Smooth muscle cell (in vitro differentiated cells): ENCODE results near the gene TCHHL1. TPM values are rescaled to one million over a fixed set of nuclear protein-coding genes. Genes with fewer than 3 reads are reported as not detected.

Source experiments
- DNase-seq: peaks from one replicate; lab custom pipeline; 2025; ENCODE audit not compliant: unreplicated experiment; lab: John Stamatoyannopoulos, UW
- H2AFZ ChIP-seq: fragments of 200-600 bp; sonication (generic); 2 replicates; pipeline ENCODE4 v1.6.0; 2016; ENCODE audit warnings: antibody characterized with exemption, low read depth, mild to moderate bottlenecking
- H3F3A ChIP-seq: fragments of 200-600 bp; sonication (generic); 2 replicates; pipeline ENCODE4 v1.6.0; 2017; ENCODE audit warnings: antibody characterized with exemption, low read depth
- H3K27ac ChIP-seq: fragments of 200-600 bp; sonication (generic); 2 replicates; pipeline ENCODE4 v1.5.1; 2016; ENCODE audit warnings: low read depth, mild to moderate bottlenecking
- H3K27me3 ChIP-seq: fragments of 200-600 bp; sonication (generic); 2 replicates; pipeline ENCODE4 v1.6.1; 2016; ENCODE audit warnings: low read depth, mild to moderate bottlenecking
- H3K36me3 ChIP-seq: fragments of 200-600 bp; sonication (generic); 2 replicates; pipeline ENCODE4 v1.5.1; 2016; ENCODE audit warnings: low read depth
- H3K4me1 ChIP-seq: fragments of 200-600 bp; sonication (generic); 2 replicates; pipeline ENCODE4 v1.5.1; 2016; ENCODE audit warnings: low read depth
- H3K4me2 ChIP-seq: fragments of 200-600 bp; sonication (generic); 2 replicates; pipeline ENCODE4 v1.6.0; 2016; ENCODE audit warnings: mild to moderate bottlenecking
- H3K4me3 ChIP-seq: fragments of 200-600 bp; sonication (generic); 2 replicates; pipeline ENCODE4 v1.5.1; 2016; ENCODE audit warnings: mild to moderate bottlenecking
- H3K79me2 ChIP-seq: fragments of 200-600 bp; sonication (generic); 2 replicates; pipeline ENCODE4 v1.6.0; 2016; ENCODE audit warnings: low read depth, mild to moderate bottlenecking
- H3K9ac ChIP-seq: fragments of 200-600 bp; sonication (generic); 2 replicates; pipeline ENCODE4 v1.6.0; 2016; ENCODE audit warnings: low read depth
- H3K9me3 ChIP-seq: fragments of 200-600 bp; sonication (generic); replicated peaks from 2 replicates; pipeline ENCODE4 v1.5.1; 2016; ENCODE audit warnings: low read depth
- H4K20me1 ChIP-seq: fragments of 200-600 bp; sonication (generic); 2 replicates; pipeline ENCODE4 v1.6.0; 2016; ENCODE audit warnings: low read depth
- WGBS: methylation state at CpG from one replicate; pipeline ENCODE4 v1.1.7; 2016; ENCODE audit warnings: low lambda C conversion rate; 5-methylcytosine and 5-hydroxymethylcytosine counted together
- polyA plus RNA-seq: library from polyadenylated mRNA; unstranded; fragments of >200 nt; fragmentation: Nextera tagmentation; extraction: Ambion mirVana; gene quantifications from 2 replicates; pipeline ENCODE4 v1.2.1, GENCODE V29; 2016
- total RNA-seq: library from RNA; depleted of rRNA; stranded (reverse); fragments of >200 nt; gene quantifications from 2 replicates; pipeline ENCODE4 v1.2.3, GENCODE V29; 2014
- TF ChIP-seq, protein P1 (sequence below): fragments of 200-600 bp; sonication (generic); IDR thresholded peaks from 2 replicates; pipeline ENCODE4 v1.5.1; 2017; ENCODE audit warnings: borderline replicate concordance, mild to moderate bottlenecking, antibody characterized with exemption; ENCODE audit not compliant: insufficient read depth, poor library complexity, severe bottlenecking

TCHHL1 gene
- total and polyA plus RNA-seq, 2 experiments from 2014 or later, result not detected

DNA sequence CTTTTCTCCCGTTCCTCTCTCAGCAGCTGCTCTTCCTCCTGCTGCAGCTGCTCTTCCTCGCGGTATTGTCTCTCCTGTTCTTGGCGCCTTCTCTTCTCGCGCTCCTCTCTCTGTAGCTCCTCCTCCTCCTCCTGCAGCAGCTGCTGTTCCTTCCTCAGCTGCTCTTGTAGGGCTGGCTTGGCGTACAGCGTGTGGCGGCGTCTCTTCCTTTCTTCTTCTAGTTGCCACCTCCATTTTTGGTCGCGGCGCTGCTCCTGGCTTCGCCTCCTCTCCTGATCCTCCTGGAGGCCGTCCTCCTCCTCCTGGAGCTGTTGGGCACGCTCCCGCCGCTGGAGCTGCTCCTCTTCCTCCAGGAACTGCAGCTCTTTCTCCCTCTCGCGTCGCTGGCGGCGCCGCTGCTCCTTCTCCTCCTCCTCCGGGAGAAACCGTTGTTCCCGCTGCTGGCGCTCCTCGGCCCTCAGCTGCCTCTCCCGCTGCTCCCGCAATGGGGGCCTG lies 21.5 kb upstream of the TCHHL1 start:
- Histone ChIP-seq H3K27me3 (peaks cover 100% of the 10 kb centered on the region), H3K4me3 (peak overlapping the region; percentile 48), H3K4me2 (peak overlapping the region; percentile 87), H3K4me1 (no peaks in the 10 kb centered on the region), H3K27ac (no peak overlapping the region), H4K20me1 (no peaks in the 10 kb centered on the region), H3K9me3 (no peaks in the 10 kb centered on the region), H3K36me3 (no peaks in the 10 kb centered on the region), H2AFZ (no peak overlapping the region), H3K79me2 (no peaks in the 10 kb centered on the region), H3K9ac (no peak overlapping the region), H3F3A (no peaks in the 10 kb centered on the region)
- DNase-seq, result no peak
- TF ChIP-seq, protein P1, sequence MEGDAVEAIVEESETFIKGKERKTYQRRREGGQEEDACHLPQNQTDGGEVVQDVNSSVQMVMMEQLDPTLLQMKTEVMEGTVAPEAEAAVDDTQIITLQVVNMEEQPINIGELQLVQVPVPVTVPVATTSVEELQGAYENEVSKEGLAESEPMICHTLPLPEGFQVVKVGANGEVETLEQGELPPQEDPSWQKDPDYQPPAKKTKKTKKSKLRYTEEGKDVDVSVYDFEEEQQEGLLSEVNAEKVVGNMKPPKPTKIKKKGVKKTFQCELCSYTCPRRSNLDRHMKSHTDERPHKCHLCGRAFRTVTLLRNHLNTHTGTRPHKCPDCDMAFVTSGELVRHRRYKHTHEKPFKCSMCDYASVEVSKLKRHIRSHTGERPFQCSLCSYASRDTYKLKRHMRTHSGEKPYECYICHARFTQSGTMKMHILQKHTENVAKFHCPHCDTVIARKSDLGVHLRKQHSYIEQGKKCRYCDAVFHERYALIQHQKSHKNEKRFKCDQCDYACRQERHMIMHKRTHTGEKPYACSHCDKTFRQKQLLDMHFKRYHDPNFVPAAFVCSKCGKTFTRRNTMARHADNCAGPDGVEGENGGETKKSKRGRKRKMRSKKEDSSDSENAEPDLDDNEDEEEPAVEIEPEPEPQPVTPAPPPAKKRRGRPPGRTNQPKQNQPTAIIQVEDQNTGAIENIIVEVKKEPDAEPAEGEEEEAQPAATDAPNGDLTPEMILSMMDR, result no peak
- 14% methylated on average over 29 of the region's 31 CpGs for WGBS

DNA sequence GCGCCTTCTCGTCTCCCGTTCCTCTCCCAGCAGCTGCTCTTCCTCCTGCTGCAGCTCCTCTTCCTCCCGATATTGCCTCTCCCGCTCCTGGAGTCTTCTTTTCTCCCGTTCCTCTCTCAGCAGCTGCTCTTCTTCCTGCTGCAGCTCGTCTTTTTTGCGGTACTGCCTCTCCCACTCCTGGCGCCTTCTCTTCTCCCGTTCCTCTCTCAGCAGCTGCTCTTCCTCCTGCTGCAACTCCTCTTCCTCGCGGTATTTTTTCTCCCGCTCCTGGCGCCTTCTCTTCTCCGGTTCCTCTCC lies 21.1 kb upstream of the TCHHL1 start:
- H4K20me1 ChIP-seq, result no peaks in the 10 kb centered on the region
- H3K79me2 ChIP-seq, result no peaks in the 10 kb centered on the region
- H3K4me1 ChIP-seq, result no peaks in the 10 kb centered on the region
- TF ChIP-seq, protein P1, result no peak
- WGBS, result 57% methylated on average over 15 of the region's 15 CpGs
- no peak for DNase-seq
- no peak overlapping the region for H3K9ac ChIP-seq
- no peaks in the 10 kb centered on the region for H3K36me3 ChIP-seq
- H3K9me3 ChIP-seq, result no peaks in the 10 kb centered on the region
- peaks cover 100% of the 10 kb centered on the region for H3K27me3 ChIP-seq
- H3K27ac ChIP-seq, result no peak overlapping the region
- no peaks in the 10 kb centered on the region for H3F3A ChIP-seq
- peak overlapping the region; percentile 48 for H3K4me3 ChIP-seq
- peak overlapping the region; percentile 87 for H3K4me2 ChIP-seq
- no peak overlapping the region for H2AFZ ChIP-seq

DNA sequence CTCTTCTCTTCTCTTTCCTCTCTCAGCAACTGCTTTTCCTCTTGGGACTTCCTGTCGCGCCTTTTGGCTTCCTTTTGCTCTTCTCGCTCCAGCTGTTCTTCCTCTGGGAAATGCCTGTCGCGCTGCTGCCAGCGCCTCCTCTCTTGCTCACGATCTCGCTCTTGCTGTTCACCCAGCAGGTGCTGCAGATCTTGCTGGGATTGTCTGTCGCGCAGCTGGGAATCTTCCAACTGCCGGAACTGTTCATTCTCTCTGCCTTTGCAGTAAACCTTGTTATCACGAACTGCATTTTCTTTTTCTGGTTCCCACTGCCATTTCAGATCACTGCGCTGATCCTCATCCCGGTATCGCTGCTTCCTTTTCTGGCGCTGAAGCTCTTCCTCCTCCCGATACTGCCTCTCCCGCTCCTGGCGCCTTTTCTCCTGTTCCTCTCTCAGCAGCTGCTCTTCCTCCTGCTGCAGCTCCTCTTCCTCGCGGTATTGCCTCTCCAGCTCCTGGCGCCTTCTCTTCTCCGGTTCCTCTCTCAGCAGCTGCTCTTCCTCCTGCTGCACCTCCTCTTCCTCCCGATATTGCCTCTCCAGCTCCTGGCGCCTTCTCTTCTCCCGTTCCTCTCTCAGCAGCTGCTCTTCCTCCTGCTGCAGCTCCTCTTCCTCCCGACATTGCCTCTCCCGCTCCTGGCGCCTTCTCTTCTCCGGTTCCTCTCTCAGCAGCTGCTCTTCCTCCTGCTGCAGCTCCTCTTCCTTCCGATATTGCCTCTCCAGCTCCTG lies 20.6 kb upstream of the TCHHL1 start:
- peaks cover 98% of the 10 kb centered on the region for H3K27me3 ChIP-seq
- peak overlapping the region; percentile 87 for H3K4me2 ChIP-seq
- no peaks in the 10 kb centered on the region for H3K36me3 ChIP-seq
- H3F3A ChIP-seq, result no peaks in the 10 kb centered on the region
- DNase-seq, result no peak
- H3K79me2 ChIP-seq, result no peaks in the 10 kb centered on the region
- H3K27ac ChIP-seq, result no peak overlapping the region
- no peak overlapping the region for H3K4me3 ChIP-seq
- H3K4me1 ChIP-seq, result no peaks in the 10 kb centered on the region
- no peak overlapping the region for H3K9ac ChIP-seq
- H2AFZ ChIP-seq, result no peak overlapping the region
- no peaks in the 10 kb centered on the region for H4K20me1 ChIP-seq
- no peaks in the 10 kb centered on the region for H3K9me3 ChIP-seq
- TF ChIP-seq, protein P1, result no peak
- 35% methylated on average over 31 of the region's 31 CpGs for WGBS

DNA sequence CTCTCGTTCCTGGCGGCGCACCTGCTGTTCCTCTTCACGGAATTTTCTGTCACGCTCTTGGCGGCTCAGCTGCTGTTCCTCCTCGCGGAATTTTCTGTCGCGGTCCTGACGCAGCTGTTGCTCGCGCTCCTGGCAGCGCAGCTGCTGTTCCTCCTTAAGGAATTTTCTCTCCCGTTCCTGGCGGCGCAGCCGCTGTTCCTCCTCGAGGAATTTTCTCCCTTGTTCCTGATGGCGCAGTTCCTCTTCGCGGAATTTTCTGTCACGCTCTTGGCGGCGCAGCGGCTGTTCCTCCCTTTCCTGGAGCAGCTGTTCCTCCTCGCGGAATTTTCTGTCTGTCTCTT lies 20.0 kb upstream of the TCHHL1 start:
- no peak overlapping the region for H2AFZ ChIP-seq
- no peaks in the 10 kb centered on the region for H3K9me3 ChIP-seq
- no peak for DNase-seq

More for the DNA sequence above, 20.0 kb upstream of the TCHHL1 start:
- TF ChIP-seq, protein P1, result no peak
- Histone ChIP-seq H3F3A (no peaks in the 10 kb centered on the region), H3K27ac (no peak overlapping the region), H3K4me1 (no peaks in the 10 kb centered on the region), H3K4me2 (no peak overlapping the region), H3K79me2 (no peaks in the 10 kb centered on the region), H3K27me3 (peaks cover 97% of the 10 kb centered on the region), H3K9ac (no peak overlapping the region), H3K4me3 (peak overlapping the region; percentile 35), H4K20me1 (no peaks in the 10 kb centered on the region), H3K36me3 (no peaks in the 10 kb centered on the region)
- 31% methylated on average over 28 of the region's 28 CpGs for WGBS
